ENCODE results near the gene SHISA8.
"Not testable (repeated sequence)": the region's sequence is repeated elsewhere in the genome, so short reads cannot be mapped to it uniquely, and the experiment has no call there.

GRCh38 chr22:41870081-41870480, 44.8 kb downstream of the SHISA8 start:
- TF ChIP-seq EZH2 (conservative IDR thresholded peaks at IDR 0.05; ENCODE audit: low read depth, low read length); ZFYVE20 (CRISPR knock-in tag; IDR thresholded peaks at IDR 0.05; ENCODE audit: borderline replicate concordance, low read depth); CTCF (CRISPR knock-in tag; IDR thresholded peaks at IDR 0.05); FOXP1 (IDR thresholded peaks at IDR 0.05); FOXP1 (CRISPR knock-in tag; IDR thresholded peaks at IDR 0.05); TAF15 (IDR thresholded peaks at IDR 0.05; ENCODE audit: low read depth, low read length, poor library complexity, severe bottlenecking): not testable (repeated sequence)

Data from HepG2 (cell line).